Activated CD4-positive, alpha-beta T cell treated with anti-CD3 and anti-CD28 coated beads for 24 hours (primary cell): ENCODE data around the gene BST2.

Experiments
- DNase-seq, 2 donors: peaks; one replicate each; pipeline ENCODE4 v3.0.0-alpha.2; 2020; ENCODE audit warnings: low read depth in 2 of 2

The BST2 gene

DNA sequence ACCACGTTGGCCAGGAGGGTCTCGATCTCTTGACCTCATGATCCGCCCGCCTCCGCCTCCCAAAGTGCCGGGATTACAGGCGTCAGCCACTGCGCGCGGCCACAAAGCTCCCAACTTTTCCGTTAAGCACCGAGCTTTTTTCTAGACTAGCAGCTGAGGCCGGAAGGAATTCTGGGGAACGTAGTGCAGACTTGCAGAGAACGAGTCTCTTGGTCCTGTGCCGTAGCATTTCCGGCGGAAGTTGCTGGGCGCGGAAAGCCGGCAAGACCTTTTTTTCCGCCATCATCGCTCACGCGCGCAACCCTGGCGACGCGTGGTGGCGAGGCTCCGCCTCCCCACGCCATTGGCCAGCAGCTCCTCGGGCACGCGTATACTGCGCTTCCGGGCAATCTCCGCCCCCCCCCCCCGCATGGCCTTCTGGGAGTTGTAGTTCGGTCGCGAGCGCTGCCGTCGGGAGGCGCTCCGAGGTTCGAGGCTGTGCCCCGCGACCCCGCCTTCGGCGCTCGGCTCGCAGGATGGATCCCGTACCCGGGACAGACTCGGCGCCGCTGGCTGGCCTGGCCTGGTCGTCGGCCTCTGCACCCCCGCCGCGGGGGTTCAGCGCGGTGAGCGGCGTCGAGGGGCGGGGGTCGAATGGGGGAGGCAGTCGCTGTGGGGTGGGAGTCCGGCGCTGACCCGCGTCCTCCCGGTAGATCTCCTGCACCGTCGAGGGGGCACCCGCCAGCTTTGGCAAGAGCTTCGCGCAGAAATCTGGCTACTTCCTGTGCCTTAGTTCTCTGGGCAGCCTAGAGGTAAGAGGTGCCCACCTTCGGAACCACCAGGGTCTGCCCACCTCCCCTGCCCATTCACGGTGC lies 14.4 kb upstream of the BST2 start, which contains the start of gene MVB12A:
MVB12A (plus strand) TSS at position 427 of the 854 bp plus-strand sequence; CDS start at position 516, 89 bp downstream.
- DNase-seq = peak; percentile 90

DNA sequence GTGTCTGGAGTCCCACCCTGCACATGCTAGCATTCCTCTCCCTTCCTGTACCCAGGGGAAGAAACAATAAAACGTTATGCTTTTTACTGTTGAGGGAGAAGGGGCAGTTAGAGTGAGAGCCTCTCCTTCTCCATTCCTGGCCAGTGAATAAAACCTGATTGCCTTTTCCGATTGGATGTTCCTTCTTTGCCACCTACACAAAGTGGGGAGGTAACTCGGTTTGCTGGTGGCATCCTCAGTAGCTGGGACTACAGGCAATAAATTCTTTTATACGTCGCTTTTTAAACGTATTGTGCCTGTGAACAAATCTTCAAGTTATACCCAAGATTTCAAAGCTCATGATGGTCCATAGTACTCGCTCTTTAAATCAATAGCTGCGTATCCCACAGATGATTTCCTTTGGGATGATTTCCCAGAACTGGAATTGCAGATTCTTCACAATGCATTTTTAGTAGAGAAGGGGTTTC lies 13.8 kb upstream of the BST2 start:
- DNase-seq = no peak

DNA sequence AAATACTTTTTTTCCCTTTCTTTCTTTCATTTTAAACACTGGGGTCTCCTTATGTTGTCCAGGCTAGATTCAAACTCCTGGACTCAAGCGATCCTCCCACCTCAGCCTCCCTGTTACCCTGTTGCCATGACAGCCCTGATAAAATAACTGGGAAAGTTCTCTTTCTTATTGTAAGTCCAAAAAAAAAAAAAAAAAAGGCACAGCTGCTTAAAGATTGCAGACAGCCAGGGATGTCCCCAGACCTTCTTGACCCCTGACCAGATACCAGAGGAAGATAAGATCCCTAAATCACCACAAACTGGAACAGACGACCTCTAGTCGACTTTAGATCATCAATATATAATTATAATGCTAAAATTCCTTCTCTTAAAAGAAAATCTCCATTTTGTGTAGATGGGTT lies 13.3 kb upstream of the BST2 start:
- no peak for DNase-seq

DNA sequence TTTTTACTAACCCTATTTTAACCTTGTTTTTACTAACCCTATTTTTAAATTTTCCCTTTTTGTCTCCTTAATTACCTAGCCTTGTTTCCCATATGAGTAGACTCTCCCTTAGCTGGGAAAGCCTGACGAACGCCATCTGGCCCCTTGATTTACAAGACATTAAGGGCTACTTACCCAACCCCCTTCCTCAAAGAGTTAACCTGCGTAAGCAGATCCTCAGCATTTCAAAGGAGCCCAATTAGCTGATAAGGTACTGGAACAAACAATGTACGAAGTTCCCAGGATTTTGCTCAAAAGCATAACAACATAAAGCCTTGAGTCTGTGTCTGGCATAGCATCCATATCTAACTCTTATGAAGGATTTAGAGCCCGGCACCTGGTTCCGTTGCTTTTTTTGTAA lies 9.7 kb upstream of the BST2 start:
- DNase-seq = no peak

DNA sequence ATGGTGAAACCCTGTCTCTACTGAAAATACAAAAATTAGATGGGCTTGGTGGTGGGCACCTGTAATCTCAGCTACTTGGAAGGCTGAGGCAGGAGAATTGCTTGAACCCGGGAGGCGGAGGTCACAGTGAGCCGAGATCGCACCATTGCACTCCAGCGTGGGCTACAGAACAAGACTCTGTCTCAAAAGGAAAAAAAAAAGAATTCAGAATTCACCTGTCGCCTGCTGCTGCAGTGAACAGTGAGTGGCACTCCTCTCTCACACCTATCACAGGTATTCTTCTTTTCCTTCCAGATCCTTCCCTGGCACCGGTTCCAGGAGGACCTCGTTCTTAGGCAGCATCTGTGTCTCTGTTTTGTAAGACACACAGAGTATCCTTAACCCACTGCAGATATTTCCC lies 8.7 kb upstream of the BST2 start:
- DNase-seq = no peak

DNA sequence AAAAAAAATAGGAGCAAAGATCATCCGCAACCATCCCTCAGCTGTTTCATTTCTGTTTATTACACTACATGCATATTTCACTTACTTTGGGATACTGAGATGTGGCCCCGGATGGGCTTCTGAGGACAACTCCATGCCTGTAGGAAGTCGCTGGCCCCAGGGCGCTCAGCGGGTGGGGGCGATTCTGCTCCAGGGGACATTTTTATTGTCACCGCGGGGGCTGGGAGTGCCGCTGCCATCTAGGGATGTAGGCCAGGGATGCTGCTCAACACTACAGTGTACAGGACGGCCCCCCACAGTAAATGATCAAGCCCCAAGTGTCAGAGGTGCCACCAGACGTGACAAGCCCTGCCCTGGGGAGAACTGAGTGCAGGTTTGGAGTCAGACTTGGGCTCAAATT lies 6.4 kb upstream of the BST2 start:
- no peak for DNase-seq

DNA sequence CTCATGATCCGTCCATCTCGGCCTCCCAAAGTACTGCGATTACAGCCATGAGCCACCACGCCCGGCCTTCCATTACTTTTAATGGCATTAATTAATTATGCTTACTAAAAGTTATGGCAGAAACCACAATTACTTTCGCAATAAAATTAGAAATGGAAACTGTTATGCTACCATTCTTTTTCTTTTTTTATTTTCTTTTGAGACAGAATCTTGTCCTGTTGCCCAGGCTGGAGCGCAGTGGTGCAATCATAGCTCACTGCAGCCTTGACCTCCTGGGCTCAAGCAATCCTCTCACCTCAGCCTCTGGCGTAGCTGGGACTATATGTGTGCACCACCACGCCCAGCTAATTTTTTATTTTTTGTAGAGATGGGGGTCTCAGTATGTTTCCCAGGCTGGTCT lies 4.6 kb upstream of the BST2 start:
- DNase-seq = no peak

DNA sequence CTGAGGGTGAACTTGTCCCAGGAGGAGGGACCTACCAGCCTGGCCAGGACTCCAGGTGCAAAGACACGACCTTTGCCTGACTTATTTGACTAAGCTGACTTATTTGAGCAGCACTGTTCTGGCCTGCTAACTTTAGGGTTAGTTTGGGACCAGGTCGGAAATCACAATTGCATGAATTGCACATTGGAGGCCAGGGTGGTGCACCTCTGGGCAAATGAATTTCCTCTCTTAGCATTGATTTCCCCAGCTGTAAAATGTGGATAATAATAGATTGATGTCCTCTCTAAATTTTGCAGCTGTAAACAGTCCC lies 1.4 kb upstream of the BST2 start:
- no peak for DNase-seq

DNA sequence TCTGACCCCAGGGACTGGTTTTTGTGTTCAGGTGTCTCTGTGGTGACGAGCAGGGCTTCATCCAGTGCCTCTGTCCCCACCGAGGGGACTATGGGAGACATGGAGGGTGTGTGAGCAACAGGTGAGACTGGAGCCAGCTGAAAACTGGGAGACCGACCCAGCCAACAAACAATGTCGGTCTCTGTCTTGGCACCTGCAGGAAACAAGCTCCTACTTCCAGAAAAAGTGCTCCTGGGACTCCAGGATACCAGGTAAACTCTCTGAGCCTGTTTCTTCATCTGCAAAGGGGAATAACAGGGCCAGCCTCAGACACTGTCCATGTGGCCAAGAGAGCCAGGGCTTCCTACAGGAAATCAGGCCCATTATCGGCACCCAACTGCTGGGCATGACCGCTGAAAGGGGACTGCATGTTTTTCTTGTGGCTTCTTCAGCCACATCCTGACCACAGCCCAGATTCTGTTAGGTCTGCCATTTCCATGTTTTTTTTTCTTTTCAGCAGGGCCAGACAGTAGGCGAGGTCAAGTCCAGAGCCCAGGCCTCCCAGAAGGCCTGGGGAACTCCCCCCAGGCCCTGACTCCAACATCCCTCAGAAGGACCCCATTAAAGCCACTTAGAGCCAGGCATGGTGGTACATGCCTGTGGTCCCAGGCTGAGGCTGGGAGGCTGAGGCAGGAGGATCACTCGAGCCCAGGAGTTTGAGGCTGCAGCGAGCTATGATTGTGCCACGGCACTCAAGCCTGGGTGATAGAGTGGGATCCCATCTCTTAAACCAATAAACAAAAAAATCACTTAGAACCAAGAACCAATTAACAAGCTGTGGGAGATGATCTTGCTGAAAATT lies 836 bp upstream of the BST2 start:
- no peak for DNase-seq

DNA sequence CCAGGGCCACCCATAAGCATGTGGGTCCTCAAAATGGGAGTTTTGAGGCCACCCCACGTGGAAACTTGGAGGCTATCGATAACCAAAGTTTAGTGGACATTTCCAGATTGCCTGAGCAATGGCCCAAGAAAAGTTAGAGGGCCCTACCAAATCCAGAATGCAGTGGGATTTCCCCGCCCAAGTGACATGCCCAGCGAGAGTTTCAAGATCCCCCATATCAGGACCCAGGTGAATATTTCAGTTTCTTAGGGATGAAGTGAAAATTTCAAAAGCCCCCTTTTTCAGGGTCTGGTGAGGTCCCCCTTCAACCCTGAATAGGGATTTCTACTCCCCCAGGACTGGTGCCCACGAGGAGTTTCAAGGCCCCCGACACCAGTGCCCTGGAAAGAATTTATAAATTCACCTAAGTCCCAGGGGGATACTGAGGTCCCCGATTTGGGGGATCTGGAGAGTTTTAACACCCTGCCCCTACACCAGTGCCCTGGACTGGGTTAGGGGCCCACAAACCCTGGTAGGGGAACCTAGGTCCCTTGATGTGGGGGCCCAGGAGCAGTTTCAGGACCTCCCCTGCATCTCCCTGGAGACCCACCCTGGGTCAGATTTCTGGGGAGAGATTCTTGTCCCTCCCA lies 695 bp downstream of the BST2 start:
- no peak for DNase-seq

DNA sequence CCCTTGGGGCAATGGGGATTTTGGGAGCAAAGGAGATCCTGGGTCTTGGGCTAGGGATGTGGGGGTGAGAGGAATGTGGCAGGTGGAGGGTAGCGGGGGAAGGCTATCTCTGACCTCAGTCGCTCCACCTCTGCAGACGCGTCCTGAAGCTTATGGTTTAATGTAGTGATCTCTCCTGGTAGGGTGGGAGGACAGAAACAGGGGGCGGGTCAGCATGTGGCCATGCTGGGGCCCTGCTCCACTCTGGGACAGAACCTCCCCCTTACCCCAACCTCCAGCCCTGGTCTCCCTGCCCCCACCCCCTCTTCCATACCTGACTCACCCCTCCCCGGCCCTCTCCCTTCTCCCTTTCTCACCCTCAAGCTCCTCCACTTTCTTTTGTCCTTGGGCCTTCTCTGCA lies 1.4 kb downstream of the BST2 start:
- DNase-seq = no peak

DNA sequence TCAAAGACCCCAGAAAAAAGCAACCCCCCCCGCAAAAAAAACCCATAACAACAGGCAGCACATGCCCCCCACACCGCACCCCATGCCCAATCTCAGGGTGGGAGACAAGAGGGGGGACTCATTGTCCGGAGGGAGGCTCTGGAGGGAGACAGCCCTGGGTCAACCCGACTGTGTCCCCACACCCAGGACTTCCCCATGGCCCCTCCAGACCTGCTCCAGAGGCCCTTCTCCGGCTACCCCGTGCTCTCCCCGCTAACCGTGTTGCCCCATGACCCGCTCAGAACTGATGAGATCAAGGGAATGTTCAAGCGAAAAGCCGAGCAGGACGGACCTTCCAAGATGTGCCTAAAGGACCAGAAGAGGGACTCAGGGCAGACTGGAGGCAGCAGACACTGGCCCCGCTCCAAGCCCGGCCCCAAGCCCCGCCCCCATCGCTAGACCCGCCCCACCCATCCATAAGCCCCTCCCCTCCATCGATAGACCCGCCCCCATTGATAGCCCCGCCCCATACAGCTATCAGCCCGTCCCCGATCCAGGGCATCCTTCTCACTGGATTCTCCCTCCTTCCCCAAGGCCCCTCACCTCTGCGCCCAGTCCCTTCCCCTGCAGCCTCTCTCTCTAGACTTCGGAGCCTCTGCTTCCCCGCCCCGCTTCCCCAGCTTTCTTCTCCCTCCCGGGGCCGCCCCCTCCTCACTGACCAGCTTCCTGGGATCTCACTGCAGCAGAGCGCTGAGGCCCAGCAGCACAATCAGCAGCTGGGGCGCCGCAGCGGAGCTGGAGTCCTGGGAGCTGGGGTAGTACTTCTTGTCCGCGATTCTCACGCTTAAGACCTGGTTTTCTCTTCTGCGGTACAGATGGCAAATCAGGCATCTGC lies 2.2 kb downstream of the BST2 start:
- no peak for DNase-seq

DNA sequence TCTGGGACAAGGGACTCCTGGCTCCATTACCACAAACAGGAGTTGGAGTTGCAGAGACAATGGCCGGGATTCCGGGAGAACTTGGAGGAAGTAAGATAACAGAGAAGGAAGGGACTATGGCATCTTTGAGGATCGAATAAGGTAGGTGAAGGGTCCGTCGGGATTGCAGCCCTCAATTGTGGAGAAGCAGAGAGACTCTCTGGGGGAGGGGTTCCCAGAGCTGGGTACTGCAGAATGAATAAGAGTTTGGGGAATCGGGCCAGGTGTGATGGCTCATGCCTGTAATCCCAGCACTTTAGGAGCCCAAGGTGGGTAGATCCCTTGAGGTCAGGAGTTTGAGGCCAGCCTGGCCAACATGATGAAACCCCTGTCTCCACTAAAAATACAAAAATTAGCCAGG lies 3.8 kb downstream of the BST2 start:
- DNase-seq = no peak

DNA sequence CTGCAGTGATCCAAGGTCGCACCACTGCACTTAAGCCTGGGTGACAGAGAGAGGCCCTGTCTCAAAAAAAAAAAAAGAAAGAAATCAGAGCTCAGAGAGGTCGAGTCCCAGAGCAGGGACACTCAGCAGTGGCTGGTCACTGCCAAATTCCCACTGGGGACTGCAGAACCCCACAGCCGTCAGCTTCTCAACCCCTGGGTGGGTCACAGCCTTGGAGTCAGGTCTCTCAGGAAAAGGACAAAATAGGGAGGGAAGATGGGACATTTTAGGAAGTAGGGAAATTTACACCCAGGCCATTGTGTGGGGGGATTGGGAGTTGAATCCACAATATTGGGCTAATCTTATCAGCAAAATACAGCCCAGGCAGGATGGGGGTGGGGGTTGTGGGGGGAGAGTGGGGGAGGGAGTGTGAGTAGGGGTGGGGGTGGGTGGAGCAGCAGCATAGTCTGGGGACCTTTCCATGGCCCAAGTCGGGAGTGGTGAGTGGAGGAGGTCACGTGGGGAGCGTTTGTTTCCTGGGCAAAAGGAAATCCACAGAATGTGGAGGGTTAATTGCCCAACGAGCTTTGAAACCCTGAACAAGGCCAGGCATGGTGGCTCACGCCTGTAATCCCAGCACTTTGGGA lies 6.4 kb downstream of the BST2 start:
- DNase-seq = no peak

DNA sequence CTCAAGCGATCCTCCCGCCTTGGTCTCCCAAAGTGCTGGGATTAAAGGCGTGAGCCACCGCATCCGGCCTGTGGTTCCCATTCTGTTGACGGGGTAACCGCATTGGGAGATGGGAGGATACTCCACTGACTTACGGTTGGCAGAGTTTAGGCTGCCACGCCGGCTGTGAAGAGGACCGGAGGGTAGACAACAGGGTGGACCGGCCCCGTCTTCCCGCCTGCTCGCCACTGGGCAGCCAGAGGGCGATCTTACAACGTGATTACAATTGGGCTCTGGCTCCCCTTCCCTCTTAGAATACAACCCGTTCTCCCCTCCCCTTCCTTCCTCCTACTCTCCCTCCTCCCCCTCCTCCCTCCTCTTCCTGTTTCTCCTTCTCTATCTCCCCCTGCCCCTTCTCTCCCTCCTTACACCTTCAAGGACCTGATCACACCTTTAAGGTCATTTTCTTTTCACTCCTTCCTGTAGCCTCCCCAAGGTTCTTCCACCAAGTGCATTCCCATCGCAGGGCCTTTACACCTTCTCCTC lies 10.5 kb downstream of the BST2 start:
- peak; percentile 45 to 79 for DNase-seq

DNA sequence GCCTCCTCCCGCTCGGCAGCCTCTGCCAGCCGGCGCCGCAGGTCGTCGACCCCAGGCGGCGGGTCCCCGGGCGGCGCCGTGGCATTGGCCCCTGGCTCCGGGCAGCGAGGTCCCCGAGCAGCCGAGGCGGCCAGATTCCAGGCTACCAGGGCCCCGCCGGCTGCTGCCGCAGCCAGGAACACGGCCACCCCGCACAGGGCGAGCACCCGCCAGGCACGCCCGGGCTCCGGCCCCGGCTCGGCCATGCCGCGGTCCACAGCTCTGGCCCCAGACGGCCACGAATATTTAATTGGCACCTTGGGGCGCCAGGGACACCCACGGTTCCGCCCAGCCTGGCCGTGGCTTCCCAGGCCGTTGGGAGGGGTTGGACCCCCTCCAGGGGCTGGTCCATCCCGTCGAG lies 11.5 kb downstream of the BST2 start, which contains the start of gene CCDC194:
CCDC194 (minus strand) TSS at position 283 of the 400 bp plus-strand sequence; CDS start at position 245, 38 bp downstream.
- no peak for DNase-seq

DNA sequence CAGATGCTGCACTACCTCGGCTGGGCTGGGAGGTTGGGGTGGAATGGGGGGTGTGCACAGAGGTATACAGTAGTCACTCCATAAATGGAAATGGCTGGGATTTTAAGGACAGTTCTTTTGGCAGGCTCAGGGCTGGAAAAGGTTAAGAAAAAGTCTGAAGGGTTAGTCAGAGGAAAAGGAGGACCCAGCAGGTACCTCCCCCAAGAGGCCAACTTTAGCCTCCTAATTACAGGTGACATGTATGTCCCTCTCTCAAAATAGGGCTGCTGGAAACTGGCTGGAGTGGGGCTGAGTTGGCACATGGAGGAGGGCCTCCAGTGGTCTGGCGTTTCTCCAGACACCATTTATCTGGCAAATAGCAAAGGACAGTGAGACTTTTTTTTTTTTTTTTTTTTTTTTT lies 12.4 kb downstream of the BST2 start:
- no peak for DNase-seq

DNA sequence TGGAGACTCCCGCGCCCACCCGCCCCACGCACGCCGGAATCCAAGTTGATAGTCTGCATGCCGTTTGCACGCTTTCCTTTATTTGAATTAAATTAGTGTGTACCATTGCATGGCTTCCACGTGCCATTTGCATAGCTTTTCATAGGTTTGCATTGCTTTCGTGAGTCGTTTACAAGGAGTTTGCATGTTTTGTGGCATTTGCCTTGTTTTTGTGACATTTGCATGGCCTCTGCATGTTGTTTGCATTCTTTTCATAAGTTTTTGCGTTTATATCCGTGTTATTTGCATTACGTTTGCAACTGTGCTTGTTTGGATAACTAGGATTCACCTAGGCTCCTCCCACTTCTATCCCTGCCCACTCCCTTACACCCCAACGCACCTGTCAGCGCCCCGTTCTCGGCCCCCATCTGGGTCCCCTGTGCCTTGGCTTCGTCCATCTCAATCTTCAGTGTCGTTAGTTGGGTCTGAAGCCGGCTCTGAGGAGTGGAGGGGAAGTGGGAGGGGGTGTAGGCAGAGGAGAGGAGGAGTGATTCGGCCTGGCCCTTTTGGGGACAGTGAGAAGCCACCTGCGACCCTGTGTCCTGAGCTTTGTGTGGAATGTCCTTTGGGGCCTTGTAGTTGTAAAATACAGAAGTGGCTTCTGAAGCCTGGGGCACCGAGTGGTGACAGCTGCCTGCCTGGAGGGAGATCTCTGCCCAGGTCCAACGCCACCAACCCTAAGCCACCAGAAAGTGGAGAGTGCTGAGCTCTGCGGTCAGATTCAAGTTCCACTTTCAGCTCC lies 13.9 kb downstream of the BST2 start:
- DNase-seq = no peak

DNA sequence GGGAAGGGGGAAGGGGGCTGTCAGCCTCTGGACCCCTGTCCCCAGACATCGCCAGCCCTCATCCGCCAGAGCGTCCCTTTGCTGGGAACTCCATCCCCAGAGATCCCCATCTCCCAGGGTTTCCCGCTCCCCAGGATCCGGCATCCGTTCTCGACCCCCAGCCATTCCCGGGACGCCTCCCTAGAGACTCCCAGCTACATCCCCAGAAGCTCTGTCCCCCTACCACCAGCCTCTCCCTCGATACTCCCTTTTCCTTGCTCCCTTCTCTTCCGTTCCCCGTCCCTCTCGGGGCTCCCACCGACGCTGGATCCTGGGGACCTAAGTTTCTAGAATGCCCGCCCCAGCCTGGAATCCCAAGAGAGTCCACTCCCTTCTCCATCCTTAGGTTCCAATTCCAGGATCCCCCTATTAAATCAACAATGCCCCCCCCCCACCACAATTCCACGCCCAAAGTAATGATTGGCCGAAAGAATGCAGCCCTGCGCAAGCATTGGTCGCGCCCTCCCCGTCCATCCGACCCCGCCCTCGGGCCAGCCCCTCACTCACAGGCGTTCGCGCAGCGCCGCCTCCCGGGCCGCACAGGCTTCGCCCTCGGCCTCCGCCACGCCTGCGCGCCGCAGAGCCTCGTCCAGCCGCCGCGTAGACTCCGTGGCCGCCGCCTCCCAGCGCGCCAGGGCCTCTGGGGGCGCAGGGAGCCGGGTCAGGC lies 14.6 kb downstream of the BST2 start:
- DNase-seq = peak; percentile 87 to 89
